Measurements from ENCODE around the gene PGBD1.

DNA sequence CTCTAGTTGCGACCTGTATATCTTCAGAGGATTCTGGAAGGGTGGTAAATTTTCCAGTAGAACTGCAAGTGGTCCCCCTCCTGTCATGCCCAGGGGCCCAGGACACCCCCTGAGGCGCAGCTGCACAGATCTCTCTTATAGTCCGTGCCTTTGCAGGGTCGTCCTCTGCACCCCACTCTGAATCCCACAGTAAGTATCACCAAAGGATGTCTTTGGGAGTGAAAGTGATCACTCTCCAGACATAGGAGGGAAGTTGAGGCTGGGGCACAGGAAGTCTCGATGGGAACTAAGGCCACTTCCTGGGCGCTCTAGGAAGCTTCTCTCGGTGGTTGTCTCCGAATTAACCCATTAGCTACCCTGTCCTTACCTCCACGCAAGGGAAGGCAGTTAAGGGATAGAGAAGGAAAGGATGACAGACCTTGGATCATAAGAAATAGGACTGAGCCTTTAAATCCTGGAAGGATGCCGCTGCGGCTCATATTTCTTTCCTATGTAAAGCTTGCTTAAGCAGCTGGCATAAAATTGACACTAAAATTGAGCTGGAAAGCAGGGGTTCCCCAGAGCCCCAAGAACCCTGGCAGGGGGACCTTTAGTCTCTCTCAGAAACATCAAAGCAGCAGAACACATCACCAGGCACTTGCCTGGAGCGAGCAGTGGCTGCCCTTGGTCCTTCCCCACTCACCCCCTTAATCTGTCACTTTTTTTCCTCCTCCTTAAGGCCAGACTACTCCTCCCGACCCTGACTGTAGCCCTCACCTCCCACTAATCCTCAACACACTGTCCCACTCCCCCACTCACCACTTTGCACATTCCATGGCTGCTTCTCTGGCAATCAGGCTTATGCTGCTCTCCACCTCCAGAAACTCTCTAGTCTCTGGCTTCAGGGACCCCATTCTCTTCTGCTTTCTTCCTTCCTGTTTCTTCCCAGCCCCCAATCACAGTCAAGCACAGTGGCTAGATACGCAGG, 29.1 kb upstream of the PGBD1 start, which contains the start of gene ZKSCAN4:
- no peak for TF ChIP-seq CEBPB (IDR thresholded peaks at IDR 0.05)
- TF ChIP-seq, protein P1, sequence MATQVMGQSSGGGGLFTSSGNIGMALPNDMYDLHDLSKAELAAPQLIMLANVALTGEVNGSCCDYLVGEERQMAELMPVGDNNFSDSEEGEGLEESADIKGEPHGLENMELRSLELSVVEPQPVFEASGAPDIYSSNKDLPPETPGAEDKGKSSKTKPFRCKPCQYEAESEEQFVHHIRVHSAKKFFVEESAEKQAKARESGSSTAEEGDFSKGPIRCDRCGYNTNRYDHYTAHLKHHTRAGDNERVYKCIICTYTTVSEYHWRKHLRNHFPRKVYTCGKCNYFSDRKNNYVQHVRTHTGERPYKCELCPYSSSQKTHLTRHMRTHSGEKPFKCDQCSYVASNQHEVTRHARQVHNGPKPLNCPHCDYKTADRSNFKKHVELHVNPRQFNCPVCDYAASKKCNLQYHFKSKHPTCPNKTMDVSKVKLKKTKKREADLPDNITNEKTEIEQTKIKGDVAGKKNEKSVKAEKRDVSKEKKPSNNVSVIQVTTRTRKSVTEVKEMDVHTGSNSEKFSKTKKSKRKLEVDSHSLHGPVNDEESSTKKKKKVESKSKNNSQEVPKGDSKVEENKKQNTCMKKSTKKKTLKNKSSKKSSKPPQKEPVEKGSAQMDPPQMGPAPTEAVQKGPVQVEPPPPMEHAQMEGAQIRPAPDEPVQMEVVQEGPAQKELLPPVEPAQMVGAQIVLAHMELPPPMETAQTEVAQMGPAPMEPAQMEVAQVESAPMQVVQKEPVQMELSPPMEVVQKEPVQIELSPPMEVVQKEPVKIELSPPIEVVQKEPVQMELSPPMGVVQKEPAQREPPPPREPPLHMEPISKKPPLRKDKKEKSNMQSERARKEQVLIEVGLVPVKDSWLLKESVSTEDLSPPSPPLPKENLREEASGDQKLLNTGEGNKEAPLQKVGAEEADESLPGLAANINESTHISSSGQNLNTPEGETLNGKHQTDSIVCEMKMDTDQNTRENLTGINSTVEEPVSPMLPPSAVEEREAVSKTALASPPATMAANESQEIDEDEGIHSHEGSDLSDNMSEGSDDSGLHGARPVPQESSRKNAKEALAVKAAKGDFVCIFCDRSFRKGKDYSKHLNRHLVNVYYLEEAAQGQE (IDR thresholded peaks at IDR 0.05; ENCODE audit: low read depth) = no peak

Data from Ishikawa (cell line).